Measurements from ENCODE around the gene DIPK2B. TPM values are rescaled to one million over a fixed set of nuclear protein-coding genes. Genes with fewer than 3 reads are reported as not detected.

The DIPK2B gene
- total RNA-seq, 2 donors from 2014 or later = 6.3 to 14.4 TPM

- no peaks in the 10 kb centered on the region for H3K27me3 ChIP-seq
- H3K4me3 ChIP-seq = no peak overlapping the region
- H3K4me1 ChIP-seq = no peaks in the 10 kb centered on the region
- no peak for DNase-seq (ENCODE audit: low spot score)
- no peak overlapping the region for H3K27ac ChIP-seq
- no peaks in the 10 kb centered on the region for H3K9me3 ChIP-seq
- TF ChIP-seq CTCF (IDR thresholded peaks at IDR 0.05) = no peak
- no peaks in the 10 kb centered on the region for H3K36me3 ChIP-seq
Measured at GRCh38 chrX:45229348-45229747, 28.7 kb upstream of the DIPK2B start.

GRCh38 chrX:45228126-45228525, 27.4 kb upstream of the DIPK2B start:
- Histone ChIP-seq H3K4me3 (no peak overlapping the region), H3K27ac (no peak overlapping the region), H3K36me3 (no peaks in the 10 kb centered on the region), H3K4me1 (no peaks in the 10 kb centered on the region), H3K27me3 (no peaks in the 10 kb centered on the region), H3K9me3 (no peaks in the 10 kb centered on the region)
- no peak for TF ChIP-seq CTCF (IDR thresholded peaks at IDR 0.05)
- no peak for DNase-seq (ENCODE audit: low spot score)

- no peaks in the 10 kb centered on the region for H3K27me3 ChIP-seq
- TF ChIP-seq CTCF (IDR thresholded peaks at IDR 0.05) = no peak
- no peaks in the 10 kb centered on the region for H3K4me1 ChIP-seq
- H3K4me3 ChIP-seq = no peak overlapping the region
- peaks cover 0 to 19% of the 10 kb centered on the region in 2 donors for H3K9me3 ChIP-seq
- H3K36me3 ChIP-seq = no peaks in the 10 kb centered on the region
- H3K27ac ChIP-seq = no peak overlapping the region
- no peak for DNase-seq (ENCODE audit: low spot score)
Measured at GRCh38 chrX:45208121-45208856, 7.6 kb upstream of the DIPK2B start.

GRCh38 chrX:45202171-45202570, 1.5 kb upstream of the DIPK2B start:
- peaks cover 0 to 8% of the 10 kb centered on the region in 2 donors for H3K4me1 ChIP-seq
- H3K9me3 ChIP-seq = peaks cover 0 to 19% of the 10 kb centered on the region in 2 donors
- no peak for TF ChIP-seq CTCF (IDR thresholded peaks at IDR 0.05)
- no peaks in the 10 kb centered on the region for H3K36me3 ChIP-seq
- no peak for DNase-seq (ENCODE audit: low spot score)
- H3K4me3 ChIP-seq = no peak overlapping the region
- peaks cover 0 to 4% of the 10 kb centered on the region in 2 donors for H3K27me3 ChIP-seq
- H3K27ac ChIP-seq = no peak overlapping the region

GRCh38 chrX:45198706-45199105, 2.0 kb downstream of the DIPK2B start:
- H3K27ac ChIP-seq = peak overlapping the region in 1 of 2 donors; percentile 65
- no peak for DNase-seq (ENCODE audit: low spot score)
- TF ChIP-seq CTCF (IDR thresholded peaks at IDR 0.05) = no peak
- H3K27me3 ChIP-seq = peaks cover 0 to 4% of the 10 kb centered on the region in 2 donors
- H3K4me3 ChIP-seq = peak overlapping the region in 1 of 2 donors; percentile 38
- no peaks in the 10 kb centered on the region for H3K36me3 ChIP-seq
- no peaks in the 10 kb centered on the region for H3K9me3 ChIP-seq
- H3K4me1 ChIP-seq = peaks cover 0 to 8% of the 10 kb centered on the region in 2 donors

GRCh38 chrX:45198301-45198700, 2.4 kb downstream of the DIPK2B start:
- no peaks in the 10 kb centered on the region for H3K9me3 ChIP-seq
- no peaks in the 10 kb centered on the region for H3K36me3 ChIP-seq
- H3K27me3 ChIP-seq = peaks cover 0 to 4% of the 10 kb centered on the region in 2 donors
- H3K4me1 ChIP-seq = peaks cover 0 to 8% of the 10 kb centered on the region in 2 donors
- TF ChIP-seq CTCF (IDR thresholded peaks at IDR 0.05) = no peak
- peak overlapping the region in 1 of 2 donors; percentile 38 for H3K4me3 ChIP-seq
- no peak for DNase-seq (ENCODE audit: low spot score)
- H3K27ac ChIP-seq = peak overlapping the region in 1 of 2 donors; percentile 65

All from right atrium auricular region (tissue), 2 donors.